Cardiac fibroblast (primary cell): Measurements from ENCODE around the gene CCDC8.
A peak's percentile ranks its signal among the peaks of the same experiment; 100 is the strongest.
"Not testable (repeated sequence)": the region's sequence is repeated elsewhere in the genome, so short reads cannot be mapped to it uniquely, and the experiment has no call there.

Source experiments
- DNase-seq, 2 donors: peaks; one replicate each; pipeline versions ENCODE4 v3.0.0 to v3.0.0-alpha.2; 2010; ENCODE audit warnings: low read depth in 2 of 2
- H3K4me3 ChIP-seq, 2 donors: replicated peaks in 1 of 2; 1 replicate in 1 of 2; 2 replicates in 1 of 2; pipeline ENCODE4 v1.5.1; 2011; ENCODE audit warnings: low read depth in 2 of 2, low read length in 2 of 2, mild to moderate bottlenecking in 2 of 2, moderate library complexity in 1 of 2
- CTCF ChIP-seq: IDR thresholded peaks from one replicate; pipeline ENCODE4 v1.5.1; 2011; ENCODE audit warnings: low read depth, mild to moderate bottlenecking, low read length, inconsistent platforms

Gene CCDC8

GRCh38 chr19:46404055-46404752 is 9.2 kb downstream of the CCDC8 start:
- DNase-seq = peak in 1 of 2 donors; percentile 61
- TF ChIP-seq CTCF = no peak
- H3K4me3 ChIP-seq = peak overlapping the region; percentile 8 to 30

GRCh38 chr19:46402725-46403124 is 10.6 kb downstream of the CCDC8 start:
- TF ChIP-seq CTCF = no peak
- no peak for DNase-seq
- no peak overlapping the region for H3K4me3 ChIP-seq

- DNase-seq, H3K4me3 ChIP-seq: not testable (repeated sequence)
These were observed 15.4 kb downstream of the CCDC8 start for GRCh38 chr19:46397801-46398479.

- peak; percentile 46 for DNase-seq
- TF ChIP-seq CTCF = no peak
- no peak overlapping the region for H3K4me3 ChIP-seq
These were observed 19.0 kb downstream of the CCDC8 start for GRCh38 chr19:46394402-46394797.

- no peak for DNase-seq
- no peak for TF ChIP-seq CTCF
- no peak overlapping the region for H3K4me3 ChIP-seq
These were observed 19.6 kb downstream of the CCDC8 start for GRCh38 chr19:46393456-46394401.

GRCh38 chr19:46392837-46393236 is 20.5 kb downstream of the CCDC8 start:
- TF ChIP-seq CTCF = no peak
- no peak for DNase-seq
- H3K4me3 ChIP-seq = no peak overlapping the region

- TF ChIP-seq CTCF = no peak
- peak; percentile 63 to 78 for DNase-seq
- no peak overlapping the region for H3K4me3 ChIP-seq
These were observed 21.0 kb downstream of the CCDC8 start for GRCh38 chr19:46392252-46392801.
